Kidney epithelial cell (primary cell): ENCODE results near the gene PTPRE. TPM values are rescaled to one million over a fixed set of nuclear protein-coding genes. Genes with fewer than 3 reads are reported as not detected.

ENCODE experiments used
- DNase-seq: peaks from one replicate; pipeline ENCODE4 v3.0.0-alpha.2; 2010; ENCODE audit warnings: low read depth
- H3K27me3 ChIP-seq: 2 replicates; pipeline ENCODE4 v1.6.0; 2011; ENCODE audit warnings: low read length; ENCODE audit not compliant: control insufficient read depth, insufficient read depth
- H3K36me3 ChIP-seq: 2 replicates; pipeline ENCODE4 v1.5.1; 2011; ENCODE audit warnings: low read length; ENCODE audit not compliant: control insufficient read depth, insufficient read depth
- H3K4me3 ChIP-seq: 2 replicates; pipeline ENCODE4 v1.5.1; 2011; ENCODE audit warnings: low read depth, mild to moderate bottlenecking, control low read depth, low read length
- CTCF ChIP-seq: IDR thresholded peaks from 2 replicates; pipeline ENCODE4 v1.5.1; 2011; ENCODE audit warnings: mild to moderate bottlenecking, moderate library complexity, low read length, control low read depth, inconsistent platforms; ENCODE audit not compliant: insufficient read depth, poor library complexity, severe bottlenecking
- total RNA-seq: library from RNA; depleted of rRNA; stranded (reverse); fragments of >200 nt; gene quantifications from 2 replicates; pipeline ENCODE4 v1.2.3, GENCODE V29; 2015

The PTPRE gene
- total RNA-seq, 1 donor from 2014 or later: 10.3 TPM

- DNase-seq: no peak
- H3K27me3 ChIP-seq: no peaks in the 10 kb centered on the region
- no peaks in the 10 kb centered on the region for H3K36me3 ChIP-seq
- TF ChIP-seq CTCF: no peak
- no peak overlapping the region for H3K4me3 ChIP-seq
These were observed 9.7 kb upstream of the PTPRE start for GRCh38 chr10:127897177-127897576.

- no peaks in the 10 kb centered on the region for H3K27me3 ChIP-seq
- TF ChIP-seq CTCF: no peak
- no peaks in the 10 kb centered on the region for H3K36me3 ChIP-seq
- no peak for DNase-seq
- no peak overlapping the region for H3K4me3 ChIP-seq
These were observed 7.0 kb upstream of the PTPRE start for GRCh38 chr10:127899766-127900387.

- DNase-seq: no peak
- TF ChIP-seq CTCF: no peak
- no peaks in the 10 kb centered on the region for H3K36me3 ChIP-seq
- H3K4me3 ChIP-seq: no peak overlapping the region
- H3K27me3 ChIP-seq: no peaks in the 10 kb centered on the region
These were observed 3.1 kb upstream of the PTPRE start for GRCh38 chr10:127903789-127904188.

GRCh38 chr10:127904311-127905000 is 2.4 kb upstream of the PTPRE start:
- TF ChIP-seq CTCF: no peak
- Histone ChIP-seq H3K36me3 (no peaks in the 10 kb centered on the region), H3K4me3 (no peak overlapping the region), H3K27me3 (no peaks in the 10 kb centered on the region)
- no peak for DNase-seq

- no peaks in the 10 kb centered on the region for H3K36me3 ChIP-seq
- no peaks in the 10 kb centered on the region for H3K27me3 ChIP-seq
- H3K4me3 ChIP-seq: no peak overlapping the region
- TF ChIP-seq CTCF: no peak
- DNase-seq: no peak
These were observed 1.7 kb upstream of the PTPRE start for GRCh38 chr10:127905001-127905847.
